Thoracic aorta (tissue), 2 donors: ENCODE data around the gene SYNE2. TPM values are rescaled to one million over a fixed set of nuclear protein-coding genes. Genes with fewer than 3 reads are reported as not detected.

Experiments
- ATAC-seq: fragments of 150-250 bp; one replicate; pipeline ENCODE4 v1.8.0; 2017; ENCODE audit warnings: low read depth; ENCODE audit not compliant: insufficient number of reproducible peaks, low FRiP score
- DNase-seq: peaks from one replicate; pipeline ENCODE4 v3.0.0-alpha.2; 2020; ENCODE audit warnings: low spot score
- H3K27ac ChIP-seq, 2 donors: fragments of 200-600 bp; sonication (generic); 1 replicate in 1 of 2; 2 replicates in 1 of 2; pipeline ENCODE4 v1.5.1; 2016; ENCODE audit warnings: mild to moderate bottlenecking in 2 of 2, moderate library complexity in 2 of 2
- H3K27me3 ChIP-seq: fragments of 200-600 bp; sonication (generic); replicated peaks from 2 replicates; pipeline ENCODE4 v1.6.0; 2016; ENCODE audit warnings: mild to moderate bottlenecking; ENCODE audit not compliant: insufficient read depth
- H3K36me3 ChIP-seq: fragments of 200-600 bp; sonication (generic); one replicate; pipeline ENCODE4 v1.5.1; 2016
- H3K4me1 ChIP-seq, 2 donors: fragments of 200-600 bp; sonication (generic); 1 replicate in 1 of 2; 2 replicates in 1 of 2; pipeline versions ENCODE4 v1.5.1 to v1.6.0; 2016; ENCODE audit warnings: low read depth in 2 of 2, mild to moderate bottlenecking in 1 of 2; ENCODE audit not compliant: control insufficient read depth in 1 of 2
- H3K4me3 ChIP-seq: fragments of 200-600 bp; sonication (generic); 2 replicates; pipeline ENCODE4 v1.5.1; 2016; ENCODE audit warnings: mild to moderate bottlenecking
- H3K9me3 ChIP-seq: fragments of 200-600 bp; sonication (generic); 2 replicates; pipeline ENCODE4 v1.5.1; 2016
- total RNA-seq, 2 donors: library from RNA; depleted of rRNA; stranded (reverse); fragments of >200 nt; gene quantifications; one replicate each; pipeline versions ENCODE4 v1.1.0 to v1.2.3, GENCODE V29; 2016
- TF ChIP-seq, protein P1 (sequence below): fragments of 200-600 bp; sonication (generic); IDR thresholded peaks from one replicate; pipeline ENCODE4 v1.5.1; 2019; ENCODE audit warnings: antibody characterized with exemption

The SYNE2 gene
- total RNA-seq, 2 donors from 2014 or later, result 125 to 256 TPM

DNA sequence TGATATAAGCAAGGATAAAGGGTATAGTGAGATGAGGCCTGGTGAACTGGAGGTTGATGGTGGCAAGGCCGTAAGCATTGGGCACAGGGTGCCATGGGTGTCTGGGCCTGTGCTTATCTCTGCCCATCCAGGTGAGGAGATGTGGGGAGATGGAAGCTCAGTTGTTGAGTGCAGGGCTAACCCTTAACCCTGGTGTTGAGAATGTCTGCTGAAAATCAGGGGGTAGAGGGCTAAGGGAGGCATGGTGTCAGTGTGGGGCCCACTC lies 86.1 kb downstream of the SYNE2 start:
- Histone ChIP-seq H3K4me1 (peaks cover 0 to 5% of the 10 kb centered on the region in 2 donors), H3K36me3 (peaks cover 11% of the 10 kb centered on the region), H3K4me3 (no peak overlapping the region), H3K27ac (no peak overlapping the region), H3K9me3 (no peaks in the 10 kb centered on the region), H3K27me3 (no peaks in the 10 kb centered on the region)
- DNase-seq (no peak), ATAC-seq (no peak)
- TF ChIP-seq, protein P1, sequence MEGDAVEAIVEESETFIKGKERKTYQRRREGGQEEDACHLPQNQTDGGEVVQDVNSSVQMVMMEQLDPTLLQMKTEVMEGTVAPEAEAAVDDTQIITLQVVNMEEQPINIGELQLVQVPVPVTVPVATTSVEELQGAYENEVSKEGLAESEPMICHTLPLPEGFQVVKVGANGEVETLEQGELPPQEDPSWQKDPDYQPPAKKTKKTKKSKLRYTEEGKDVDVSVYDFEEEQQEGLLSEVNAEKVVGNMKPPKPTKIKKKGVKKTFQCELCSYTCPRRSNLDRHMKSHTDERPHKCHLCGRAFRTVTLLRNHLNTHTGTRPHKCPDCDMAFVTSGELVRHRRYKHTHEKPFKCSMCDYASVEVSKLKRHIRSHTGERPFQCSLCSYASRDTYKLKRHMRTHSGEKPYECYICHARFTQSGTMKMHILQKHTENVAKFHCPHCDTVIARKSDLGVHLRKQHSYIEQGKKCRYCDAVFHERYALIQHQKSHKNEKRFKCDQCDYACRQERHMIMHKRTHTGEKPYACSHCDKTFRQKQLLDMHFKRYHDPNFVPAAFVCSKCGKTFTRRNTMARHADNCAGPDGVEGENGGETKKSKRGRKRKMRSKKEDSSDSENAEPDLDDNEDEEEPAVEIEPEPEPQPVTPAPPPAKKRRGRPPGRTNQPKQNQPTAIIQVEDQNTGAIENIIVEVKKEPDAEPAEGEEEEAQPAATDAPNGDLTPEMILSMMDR, result no peak

DNA sequence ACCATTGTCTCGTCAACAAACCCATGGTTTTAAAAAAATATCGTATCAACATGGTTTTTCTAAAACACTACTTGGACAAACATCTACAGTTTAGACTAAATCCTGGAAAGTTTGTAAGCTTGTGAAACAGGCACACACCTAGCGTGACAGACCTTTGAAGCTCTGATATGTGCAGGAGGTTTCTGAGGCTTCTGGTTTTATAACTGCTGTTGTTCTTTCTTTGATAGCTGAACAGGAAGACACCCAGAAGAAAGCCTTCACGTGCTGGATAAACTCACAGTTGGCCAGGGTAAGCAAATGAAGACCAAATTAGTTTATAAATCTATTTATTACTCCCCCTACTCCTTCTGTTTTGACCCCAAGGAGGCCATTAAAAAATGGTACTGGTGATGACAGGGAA lies 87.6 kb downstream of the SYNE2 start:
- TF ChIP-seq, protein P1, result no peak
- DNase-seq (no peak), ATAC-seq (no peak)
- H3K4me1 ChIP-seq, result peaks cover 0 to 5% of the 10 kb centered on the region in 2 donors
- no peaks in the 10 kb centered on the region for H3K9me3 ChIP-seq
- no peak overlapping the region for H3K4me3 ChIP-seq
- peaks cover 11% of the 10 kb centered on the region for H3K36me3 ChIP-seq
- no peak overlapping the region for H3K27ac ChIP-seq
- H3K27me3 ChIP-seq, result no peaks in the 10 kb centered on the region

DNA sequence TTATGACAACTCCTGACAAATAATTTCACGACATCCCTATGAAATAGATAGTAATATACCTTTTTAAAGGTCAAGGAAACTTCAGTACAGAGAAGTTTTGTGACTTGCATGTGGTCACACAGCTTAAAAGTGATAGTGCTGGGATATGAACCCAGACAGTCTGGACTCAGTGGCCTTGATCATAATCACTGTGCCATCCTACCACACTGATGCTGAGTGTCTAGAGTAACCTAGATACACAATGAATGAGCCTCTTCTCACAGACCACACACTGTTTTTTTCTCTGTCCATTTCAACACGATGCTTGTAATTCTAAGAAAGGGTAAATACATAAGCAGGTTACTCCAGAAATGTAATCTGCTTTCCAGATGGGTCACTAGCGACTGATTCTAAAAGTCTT lies 88.2 kb downstream of the SYNE2 start:
- no peak for DNase-seq

DNA sequence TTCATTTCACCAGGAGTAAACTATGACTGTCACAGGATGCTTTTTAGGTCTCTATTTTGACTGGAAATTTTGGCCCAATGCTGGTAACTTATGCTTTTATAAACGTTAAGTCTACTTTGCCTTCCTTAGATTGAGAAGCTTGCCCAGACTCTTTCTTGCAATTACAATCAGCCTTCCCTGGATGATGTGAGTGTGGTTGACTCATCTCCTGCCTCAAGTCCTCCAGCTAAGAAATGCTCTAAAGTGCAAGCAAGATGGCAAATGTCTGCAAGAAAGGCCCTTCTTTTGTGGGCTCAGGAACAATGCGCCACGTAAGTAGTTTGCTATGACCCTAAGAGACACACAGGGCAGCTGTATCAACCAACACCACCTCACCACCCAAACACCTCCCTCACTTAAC lies 96.9 kb downstream of the SYNE2 start:
- TF ChIP-seq, protein P1, result no peak
- peaks cover 15% of the 10 kb centered on the region for H3K36me3 ChIP-seq
- DNase-seq (no peak), ATAC-seq (no peak)
- H3K9me3 ChIP-seq, result no peaks in the 10 kb centered on the region
- no peaks in the 10 kb centered on the region for H3K27me3 ChIP-seq
- no peaks in the 10 kb centered on the region for H3K4me1 ChIP-seq
- H3K27ac ChIP-seq, result no peak overlapping the region
- H3K4me3 ChIP-seq, result no peak overlapping the region

More for the DNA sequence above, 88.2 kb downstream of the SYNE2 start:
- TF ChIP-seq, protein P1, result no peak
- no peak for ATAC-seq
- Histone ChIP-seq H3K9me3 (no peaks in the 10 kb centered on the region), H3K27me3 (no peaks in the 10 kb centered on the region), H3K36me3 (peaks cover 11% of the 10 kb centered on the region), H3K27ac (no peak overlapping the region), H3K4me1 (peaks cover 0 to 5% of the 10 kb centered on the region in 2 donors), H3K4me3 (no peak overlapping the region)

DNA sequence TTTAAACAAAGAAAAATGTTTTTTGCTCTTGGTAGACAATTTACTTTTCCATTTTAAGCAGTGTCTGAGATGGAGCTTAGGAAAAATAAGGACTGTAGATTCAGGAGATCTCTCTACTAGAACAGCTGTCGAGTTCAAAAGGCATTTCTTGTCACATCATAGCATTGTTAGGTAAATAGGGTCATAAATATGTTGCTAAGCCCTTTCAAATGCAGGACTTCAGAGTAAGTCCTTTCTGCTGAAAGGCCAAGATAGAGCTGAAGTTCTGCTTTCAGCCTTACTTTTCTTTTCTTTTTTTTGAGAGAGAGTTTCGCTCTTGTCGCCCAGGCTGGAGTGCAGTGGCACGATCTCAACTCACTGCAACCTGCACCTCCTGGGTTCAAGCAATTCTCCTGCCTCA lies 98.2 kb downstream of the SYNE2 start:
- DNase-seq, result no peak
- Histone ChIP-seq H3K9me3 (no peaks in the 10 kb centered on the region), H3K4me1 (no peaks in the 10 kb centered on the region), H3K27ac (no peak overlapping the region), H3K27me3 (no peaks in the 10 kb centered on the region), H3K36me3 (peaks cover 15% of the 10 kb centered on the region), H3K4me3 (no peak overlapping the region)
- no peak for ATAC-seq
- TF ChIP-seq, protein P1, result no peak
